GM04503 (cell line): ENCODE results near the gene RNF169.
"Not testable (repeated sequence)": the region's sequence is repeated elsewhere in the genome, so short reads cannot be mapped to it uniquely, and the experiment has no call there.

Experiments used
- DNase-seq: peaks from one replicate; pipeline ENCODE4 v3.0.0-alpha.2; 2012; ENCODE audit warnings: low read depth

The RNF169 gene

GRCh38 chr11:74730571-74731260 is 17.9 kb upstream of the RNF169 start:
- DNase-seq: no peak

GRCh38 chr11:74731301-74732094 is 17.2 kb upstream of the RNF169 start, which contains the start of gene CHRDL2:
Gene CHRDL2 (minus strand): TSS chr11:74731426. CDS start chr11:74730888, 538 bp downstream.
- DNase-seq: no peak

GRCh38 chr11:74734559-74734925 is 14.1 kb upstream of the RNF169 start:
- no peak for DNase-seq

GRCh38 chr11:74735365-74735928 is 13.2 kb upstream of the RNF169 start:
- DNase-seq: no peak

GRCh38 chr11:74736031-74736430 is 12.6 kb upstream of the RNF169 start:
- no peak for DNase-seq

- DNase-seq: no peak
Measured at GRCh38 chr11:74739546-74740270, 8.9 kb upstream of the RNF169 start.

- no peak for DNase-seq
Measured at GRCh38 chr11:74742070-74742469, 6.6 kb upstream of the RNF169 start.

- no peak for DNase-seq
Measured at GRCh38 chr11:74743640-74744039, 5.0 kb upstream of the RNF169 start.

GRCh38 chr11:74744277-74744676 is 4.4 kb upstream of the RNF169 start:
- DNase-seq: no peak

GRCh38 chr11:74746868-74747267 is 1.8 kb upstream of the RNF169 start:
- no peak for DNase-seq

- DNase-seq: no peak
Measured at GRCh38 chr11:74749127-74749964, 697 bp downstream of the RNF169 start.

GRCh38 chr11:74749965-74750296 is 1.3 kb downstream of the RNF169 start:
- no peak for DNase-seq

- DNase-seq: not testable (repeated sequence)
Measured at GRCh38 chr11:74750598-74750997, 1.9 kb downstream of the RNF169 start.

- no peak for DNase-seq
Measured at GRCh38 chr11:74751303-74751702, 2.7 kb downstream of the RNF169 start.

- DNase-seq: peak; percentile 81
Measured at GRCh38 chr11:74754507-74755252, 6.0 kb downstream of the RNF169 start.

- no peak for DNase-seq
Measured at GRCh38 chr11:74755395-74755995, 6.8 kb downstream of the RNF169 start.

GRCh38 chr11:74756571-74756970 is 7.9 kb downstream of the RNF169 start:
- no peak for DNase-seq

GRCh38 chr11:74766905-74767304 is 18.3 kb downstream of the RNF169 start:
- DNase-seq: no peak

GRCh38 chr11:74768172-74768651 is 19.6 kb downstream of the RNF169 start:
- DNase-seq: not testable (repeated sequence)

- DNase-seq: no peak
Measured at GRCh38 chr11:74769055-74769707, 20.5 kb downstream of the RNF169 start.
